Endometrium (tissue), 2 donors: ENCODE results near the gene PCNT.

Experiments used
- FAIRE-seq: peaks from 2 replicates; lab custom pipeline; 2012; peaks lifted over from hg19 to GRCh38; lab: Jason Lieb, UNC
- donor health status: control.
- donor health status: control.

The PCNT gene

DNA sequence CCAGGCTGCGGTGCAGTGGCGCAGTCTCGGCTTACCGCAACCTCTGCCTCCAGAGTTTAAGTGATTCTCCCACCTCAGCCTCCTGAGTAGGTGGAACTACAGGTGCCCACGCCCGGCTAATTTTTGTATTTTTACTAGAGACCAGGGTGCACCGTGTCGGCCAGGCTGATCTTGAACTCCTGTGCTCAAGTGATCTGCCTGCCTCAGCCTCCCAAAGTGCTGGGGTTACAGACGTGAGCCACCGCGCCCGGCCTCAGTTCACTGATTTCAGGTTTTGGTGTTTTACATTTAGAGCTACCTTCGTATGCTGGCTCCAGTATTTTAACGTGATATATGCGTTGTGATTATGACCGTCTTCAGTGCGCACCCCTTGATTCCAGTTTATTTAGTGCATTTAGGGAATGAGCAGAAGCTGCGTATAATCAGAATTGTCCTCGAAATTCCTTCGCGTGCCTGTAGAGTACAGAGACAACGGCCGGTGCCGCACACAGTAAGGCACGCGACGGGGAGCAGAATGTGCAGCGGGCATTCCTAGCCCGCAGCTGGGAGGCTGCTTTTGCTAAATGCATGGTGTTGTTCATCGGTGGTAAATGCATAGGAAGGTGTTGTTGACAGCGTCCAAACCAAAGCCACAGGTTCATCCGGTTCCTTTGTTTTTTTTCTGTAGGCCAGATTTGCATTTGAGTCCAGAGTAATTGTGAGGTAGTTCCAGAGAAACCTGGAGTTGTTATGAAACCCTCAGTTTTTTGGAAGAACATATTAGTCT lies 85.9 kb downstream of the PCNT start:
- FAIRE-seq = no peak

DNA sequence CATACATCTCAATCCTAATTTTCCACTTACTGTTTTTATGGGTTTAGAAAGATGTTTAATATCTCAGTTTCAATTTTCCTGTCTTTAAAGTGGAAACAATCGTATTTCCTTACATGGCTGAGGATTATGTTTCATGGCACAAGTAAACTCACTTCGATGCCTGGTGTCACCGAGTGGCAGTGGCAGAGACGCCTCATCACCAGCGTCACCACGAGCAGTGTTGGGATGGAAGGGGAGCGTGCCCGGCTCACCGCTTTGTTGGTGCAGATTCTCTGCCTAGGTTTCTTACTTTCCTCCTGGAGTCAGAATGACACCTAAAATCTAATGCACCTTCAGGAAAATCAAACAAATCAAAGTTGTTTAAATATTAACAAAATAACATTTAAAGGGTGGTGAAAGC lies 86.6 kb downstream of the PCNT start:
- FAIRE-seq = no peak

DNA sequence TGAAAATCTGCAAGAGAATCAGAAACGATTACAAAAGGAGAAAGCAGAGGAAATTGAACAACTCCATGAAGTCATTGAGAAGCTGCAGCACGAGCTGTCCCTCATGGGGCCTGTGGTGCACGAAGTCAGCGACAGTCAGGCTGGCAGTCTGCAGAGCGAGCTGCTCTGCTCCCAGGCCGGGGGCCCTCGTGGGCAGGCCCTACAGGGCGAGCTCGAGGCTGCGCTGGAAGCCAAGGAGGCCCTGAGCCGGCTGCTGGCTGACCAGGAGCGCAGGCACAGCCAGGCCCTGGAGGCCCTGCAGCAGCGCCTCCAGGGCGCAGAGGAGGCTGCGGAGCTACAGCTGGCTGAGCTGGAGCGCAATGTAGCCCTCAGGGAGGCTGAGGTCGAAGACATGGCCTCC lies 87.3 kb downstream of the PCNT start:
- FAIRE-seq = no peak

DNA sequence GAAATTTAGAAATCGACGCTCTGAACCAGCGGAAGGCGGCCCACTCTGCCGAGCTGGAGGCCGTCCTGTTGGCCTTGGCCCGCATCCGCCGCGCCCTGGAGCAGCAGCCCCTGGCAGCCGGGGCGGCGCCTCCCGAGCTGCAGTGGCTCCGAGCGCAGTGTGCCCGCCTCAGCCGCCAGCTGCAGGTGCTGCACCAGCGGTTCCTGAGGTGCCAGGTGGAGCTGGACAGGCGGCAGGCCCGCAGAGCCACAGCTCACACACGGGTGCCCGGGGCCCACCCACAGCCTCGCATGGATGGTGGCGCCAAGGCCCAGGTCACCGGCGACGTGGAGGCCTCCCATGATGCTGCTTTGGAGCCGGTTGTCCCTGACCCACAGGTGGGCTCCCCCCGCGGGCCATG lies 87.7 kb downstream of the PCNT start:
- no peak for FAIRE-seq

DNA sequence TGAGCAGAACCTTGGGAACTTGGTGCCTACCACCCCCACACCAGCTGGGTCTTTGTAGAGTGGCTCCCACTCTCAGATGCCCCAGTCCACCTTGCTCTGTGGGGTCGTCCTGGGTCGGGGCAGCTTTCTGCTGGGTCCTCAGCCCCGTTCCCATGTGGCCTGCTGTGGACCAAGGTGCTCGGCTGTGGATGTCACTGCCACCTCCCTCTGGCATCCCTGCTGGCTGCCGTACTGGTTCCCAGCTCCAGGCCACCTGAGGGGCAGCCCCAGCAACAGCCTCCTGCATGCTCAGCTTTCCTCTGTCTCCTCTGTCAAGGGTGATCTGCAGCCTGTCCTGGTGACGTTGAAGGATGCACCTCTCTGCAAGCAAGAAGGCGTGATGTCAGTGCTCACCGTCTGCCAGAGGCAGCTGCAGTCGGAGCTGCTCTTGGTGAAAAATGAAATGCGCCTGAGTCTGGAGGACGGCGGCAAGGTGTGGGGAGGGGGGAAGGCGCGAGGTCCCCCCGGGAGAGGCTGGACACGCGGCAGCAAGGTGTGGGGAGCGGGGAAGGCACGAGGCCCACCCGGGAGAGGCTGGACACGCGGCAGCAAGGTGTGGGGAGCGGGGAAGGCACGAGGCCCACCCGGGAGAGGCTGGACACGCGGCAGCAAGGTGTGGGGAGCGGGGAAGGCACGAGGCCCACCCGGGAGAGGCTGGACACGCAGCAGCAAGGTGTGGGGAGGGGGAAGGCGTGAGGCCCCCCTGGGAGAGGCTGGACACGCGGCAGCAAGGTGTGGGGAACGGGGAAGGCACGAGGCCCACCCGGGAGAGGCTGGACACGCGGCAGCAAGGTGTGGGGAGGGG lies 88.8 kb downstream of the PCNT start:
- no peak for FAIRE-seq

DNA sequence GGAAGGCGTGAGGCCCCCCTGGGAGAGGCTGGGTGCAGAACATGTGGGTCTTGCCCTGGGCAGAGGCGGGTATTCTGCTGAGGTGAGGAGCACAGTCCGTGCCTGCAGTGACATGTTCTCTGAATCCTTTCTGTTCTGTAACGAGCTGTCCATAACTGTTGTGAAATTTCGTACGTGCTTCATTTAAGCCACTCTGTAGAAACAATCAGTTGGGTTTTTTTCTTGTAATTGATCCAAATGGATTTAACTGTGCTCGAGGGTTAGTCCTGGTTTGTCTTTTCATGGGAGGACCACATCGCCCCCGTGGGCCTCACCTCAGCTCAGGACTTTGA lies 89.4 kb downstream of the PCNT start:
- no peak for FAIRE-seq

DNA sequence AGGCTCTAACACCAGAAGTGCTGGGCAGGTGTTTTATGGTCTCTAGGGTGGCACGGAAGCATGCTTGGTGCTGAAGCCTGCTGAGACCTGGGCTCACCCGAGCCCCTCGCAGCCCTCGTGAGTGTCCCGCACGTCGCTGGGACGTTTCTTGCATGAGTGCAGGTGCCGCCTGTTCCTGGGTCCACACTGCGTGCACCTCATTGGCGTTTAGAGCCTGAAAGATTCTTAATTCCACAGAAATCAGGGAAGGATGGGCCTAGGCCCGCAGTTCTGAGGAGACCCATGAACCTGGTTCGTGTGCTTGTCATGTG lies 91.0 kb downstream of the PCNT start:
- FAIRE-seq = no peak

DNA sequence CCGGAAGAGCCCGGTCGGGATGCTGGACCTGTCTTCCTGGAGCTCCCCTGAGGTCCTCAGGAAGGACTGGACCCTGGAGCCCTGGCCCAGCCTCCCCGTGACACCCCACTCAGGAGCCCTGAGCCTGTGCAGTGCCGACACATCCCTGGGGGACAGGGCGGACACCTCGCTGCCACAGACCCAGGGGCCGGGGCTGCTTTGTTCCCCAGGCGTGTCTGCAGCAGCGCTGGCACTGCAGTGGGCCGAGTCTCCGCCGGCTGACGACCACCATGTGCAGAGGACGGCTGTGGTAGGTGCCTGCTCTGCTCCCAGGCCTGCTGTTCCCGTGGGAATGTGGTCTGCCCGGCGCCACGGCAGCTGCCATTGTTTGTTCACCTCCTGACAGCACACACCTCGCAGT lies 92.6 kb downstream of the PCNT start:
- no peak for FAIRE-seq

DNA sequence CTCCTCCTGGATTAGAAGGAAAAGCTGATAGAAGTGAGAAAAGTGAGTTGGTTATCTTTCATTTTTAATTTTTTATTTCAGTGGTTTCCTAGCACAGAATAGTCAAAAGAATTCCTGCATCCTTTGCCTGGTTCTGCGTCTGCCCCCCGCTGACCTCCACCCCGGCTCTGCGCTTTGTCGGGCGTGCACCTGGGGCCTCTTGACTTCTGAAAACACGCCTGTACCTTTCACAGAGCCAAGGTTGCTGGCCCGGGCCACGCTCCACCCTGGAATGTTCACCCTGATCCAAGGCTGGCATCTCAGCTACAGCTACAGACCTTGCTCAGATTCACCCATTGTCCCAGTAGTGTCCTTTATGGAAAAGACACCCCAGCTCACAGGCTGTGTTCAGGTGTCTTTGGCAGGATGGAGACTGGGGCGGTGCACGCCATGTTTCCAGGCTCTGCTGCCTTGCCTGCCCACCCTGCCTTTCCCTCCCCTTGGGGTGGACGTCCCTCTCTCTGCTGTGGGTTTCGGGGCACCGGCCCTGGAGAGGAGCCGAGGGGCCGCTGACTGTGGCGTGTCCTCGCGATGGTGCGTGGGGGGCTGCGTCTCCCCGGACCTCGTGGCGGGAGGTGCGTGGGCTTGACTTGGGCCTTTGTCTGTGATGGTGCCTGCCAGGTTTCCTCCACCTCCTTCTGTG lies 94.5 kb downstream of the PCNT start:
- FAIRE-seq = no peak

DNA sequence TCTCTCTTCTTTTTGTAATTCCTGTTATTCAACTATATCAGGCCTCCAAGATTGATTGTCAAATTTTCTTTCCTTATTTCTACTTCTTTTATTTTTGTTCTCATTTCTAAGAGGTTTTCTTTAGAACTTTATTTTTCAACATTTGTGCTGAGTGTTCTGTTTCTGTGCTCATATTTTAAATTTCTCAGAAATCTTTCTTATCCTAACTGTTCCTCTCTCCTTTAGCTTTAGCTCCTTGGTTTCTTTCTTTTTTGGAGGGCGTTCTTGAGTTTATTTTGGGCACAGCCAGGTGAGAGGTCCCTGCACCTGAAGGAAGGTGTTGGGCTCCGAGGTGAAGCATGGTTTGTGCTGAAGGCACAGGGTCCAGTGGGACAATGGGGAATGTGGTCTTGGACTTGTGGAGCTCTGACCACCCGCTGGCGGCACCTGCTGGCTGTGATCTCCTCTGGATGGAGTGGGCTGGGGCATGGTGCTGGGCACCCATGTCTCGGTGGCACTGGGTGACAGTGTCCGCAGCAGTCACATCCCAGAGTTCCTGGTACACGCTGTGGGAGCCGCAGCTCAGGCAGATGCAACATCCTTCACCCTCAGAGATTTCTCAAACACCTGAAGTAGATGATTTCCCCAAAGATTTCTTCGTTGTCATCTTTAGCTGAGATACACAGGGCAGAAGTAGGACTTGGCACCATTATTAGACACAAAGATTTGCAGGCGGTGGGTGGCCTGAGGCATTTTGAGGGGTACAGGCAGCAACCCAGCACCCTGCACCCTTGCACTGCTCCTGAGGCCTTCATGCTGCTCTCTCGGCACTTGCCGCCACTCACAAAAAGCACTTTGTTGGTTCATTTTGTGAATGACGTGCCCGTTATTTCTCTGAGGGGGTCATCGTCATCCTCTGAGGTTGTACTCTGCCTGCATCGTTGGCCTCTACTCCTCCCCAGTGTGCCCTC lies 96.6 kb downstream of the PCNT start:
- FAIRE-seq = no peak

DNA sequence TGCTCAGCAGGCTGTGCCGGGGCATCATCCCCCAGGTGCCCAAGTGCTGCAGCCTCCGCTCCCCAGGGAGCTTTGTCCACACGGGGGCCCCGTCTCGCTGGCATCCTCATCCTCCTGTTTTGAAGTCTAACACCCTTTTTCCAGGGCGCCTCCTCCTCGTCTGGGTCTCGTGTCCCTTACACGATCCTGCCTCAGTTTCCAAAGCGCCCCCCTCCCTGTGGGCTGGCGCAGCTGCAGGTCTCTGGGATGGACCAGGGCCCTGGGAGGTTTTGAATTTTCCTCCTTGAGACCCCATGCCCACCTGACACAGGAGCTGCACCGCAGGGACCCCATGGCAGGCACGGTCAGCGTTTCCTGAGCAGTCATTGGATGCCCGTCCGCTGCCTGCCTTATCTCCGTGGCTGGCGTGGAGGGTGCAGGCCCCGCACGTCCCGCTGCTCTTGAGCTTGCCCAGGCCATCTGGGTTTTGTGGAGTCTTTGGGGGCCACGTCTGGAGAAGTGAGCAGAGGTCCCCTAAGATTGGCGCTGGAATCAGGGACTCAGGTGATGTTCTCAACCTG lies 97.3 kb downstream of the PCNT start:
- no peak for FAIRE-seq

DNA sequence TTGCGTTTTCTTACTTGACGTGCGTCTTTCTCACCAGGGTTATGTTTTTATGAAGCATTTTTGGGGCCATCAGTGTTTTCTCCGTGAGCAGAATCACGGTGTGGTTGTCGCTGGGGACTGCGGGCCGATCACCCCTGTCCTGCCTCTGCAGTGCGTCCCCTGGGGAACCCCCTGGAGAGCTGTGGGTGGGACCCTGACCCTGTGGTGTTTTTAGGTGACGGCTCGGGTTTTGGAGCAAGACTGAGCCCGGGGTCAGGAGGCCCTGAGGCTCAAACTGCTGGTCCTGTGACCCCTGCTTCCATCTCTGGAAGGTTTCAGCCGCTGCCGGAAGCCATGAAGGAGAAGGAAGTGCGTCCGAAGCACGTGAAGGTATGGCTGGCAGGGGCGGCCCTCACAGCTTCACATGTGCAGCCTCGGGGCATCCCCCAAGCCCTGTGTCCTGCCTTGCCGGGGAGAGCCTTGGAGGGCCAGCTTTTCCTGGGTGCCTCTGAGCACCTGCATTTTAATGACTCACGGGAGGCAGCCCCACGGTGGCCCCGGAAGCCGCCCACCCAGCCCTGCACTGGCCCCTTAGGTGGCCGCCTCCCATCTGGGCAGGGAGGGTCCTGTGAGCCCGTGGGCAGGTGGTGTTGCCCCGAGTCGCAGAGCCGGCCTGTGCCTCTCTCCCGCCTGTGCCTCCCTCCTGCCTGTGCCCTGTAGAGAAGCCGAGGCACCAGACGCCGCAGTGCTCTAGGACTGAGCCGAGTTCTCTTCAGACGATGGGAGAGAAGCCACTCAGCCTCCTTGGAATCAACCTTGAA lies 98.0 kb downstream of the PCNT start:
- no peak for FAIRE-seq

DNA sequence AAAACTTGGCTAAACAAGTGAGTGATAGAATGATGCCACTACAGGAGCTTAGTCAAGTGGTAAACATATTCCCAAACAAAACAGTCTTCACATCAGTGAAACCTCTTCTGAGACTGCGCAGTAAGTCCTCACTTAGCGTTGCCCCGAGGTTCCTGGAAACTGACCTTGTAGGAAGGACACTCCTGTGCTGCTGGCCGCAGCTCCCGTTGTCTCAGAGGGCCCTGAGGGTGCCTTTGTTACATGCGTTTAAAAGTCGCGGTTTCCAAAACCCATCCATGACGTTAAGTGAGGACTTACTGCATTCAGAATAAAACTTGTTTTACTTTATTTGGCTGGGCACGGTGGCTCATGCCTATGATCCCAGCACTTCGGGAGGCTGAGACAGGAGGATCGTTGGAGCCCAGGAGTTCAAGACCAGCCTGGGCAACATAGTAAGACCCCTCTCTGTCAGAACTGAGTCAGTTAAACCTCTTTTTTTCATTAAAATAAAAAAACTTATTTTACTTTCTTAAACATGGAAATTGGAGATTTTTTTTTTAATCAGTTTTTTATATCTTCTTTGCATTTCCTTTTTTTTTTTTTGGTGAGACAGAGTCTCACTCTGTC lies 98.8 kb downstream of the PCNT start:
- FAIRE-seq = no peak

DNA sequence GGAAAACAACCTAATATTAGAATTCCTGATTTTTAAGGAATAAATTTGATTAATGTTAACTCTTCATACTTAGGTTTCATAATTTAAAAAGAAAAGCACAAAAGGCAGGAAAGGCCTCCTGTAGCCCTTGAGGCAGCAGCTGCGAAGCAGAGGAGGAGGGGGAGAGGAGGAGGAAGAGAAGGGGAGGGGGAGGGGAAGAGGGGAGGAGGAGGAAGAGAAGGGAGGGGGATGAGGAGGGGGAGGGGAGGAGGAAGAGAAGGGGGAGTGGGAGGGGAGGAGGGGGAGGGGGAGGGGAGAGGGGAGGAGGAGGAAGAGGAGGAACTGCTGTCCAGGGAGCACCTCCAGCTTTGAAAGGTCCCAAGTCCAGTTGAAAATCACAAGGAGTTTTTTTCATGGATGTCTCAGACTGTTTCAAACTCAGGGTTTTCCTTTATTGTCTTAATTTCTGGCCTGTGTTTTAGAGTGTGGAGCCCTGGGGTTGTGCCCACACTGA lies 99.6 kb downstream of the PCNT start:
- no peak for FAIRE-seq

DNA sequence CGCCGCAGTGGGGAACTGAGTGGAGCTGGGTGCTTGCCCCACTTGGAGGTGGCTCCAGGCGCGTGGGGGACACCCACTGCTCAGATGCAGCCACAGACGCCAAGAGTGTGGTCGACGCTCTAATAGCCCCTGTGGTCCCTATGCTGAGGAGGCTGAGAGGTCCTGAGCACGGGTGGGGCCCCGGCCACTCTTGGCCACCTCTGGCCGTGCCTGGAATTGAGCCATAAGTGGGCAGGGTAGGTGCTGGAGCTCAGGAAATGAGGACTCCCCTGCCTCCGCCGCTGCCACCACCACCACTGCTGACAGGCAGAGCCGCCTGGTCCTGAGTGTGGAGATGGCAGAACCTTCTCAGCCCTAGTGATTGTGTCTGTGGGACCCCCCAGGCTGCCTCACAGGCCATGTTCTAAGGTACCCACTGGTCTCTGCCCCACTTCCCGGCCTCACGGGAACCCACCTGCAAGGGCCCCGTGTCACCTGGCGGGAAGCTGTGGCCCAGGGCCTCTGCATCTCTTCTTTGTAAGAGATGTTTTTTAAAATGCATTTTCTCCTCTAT lies 100.2 kb downstream of the PCNT start:
- FAIRE-seq = no peak

DNA sequence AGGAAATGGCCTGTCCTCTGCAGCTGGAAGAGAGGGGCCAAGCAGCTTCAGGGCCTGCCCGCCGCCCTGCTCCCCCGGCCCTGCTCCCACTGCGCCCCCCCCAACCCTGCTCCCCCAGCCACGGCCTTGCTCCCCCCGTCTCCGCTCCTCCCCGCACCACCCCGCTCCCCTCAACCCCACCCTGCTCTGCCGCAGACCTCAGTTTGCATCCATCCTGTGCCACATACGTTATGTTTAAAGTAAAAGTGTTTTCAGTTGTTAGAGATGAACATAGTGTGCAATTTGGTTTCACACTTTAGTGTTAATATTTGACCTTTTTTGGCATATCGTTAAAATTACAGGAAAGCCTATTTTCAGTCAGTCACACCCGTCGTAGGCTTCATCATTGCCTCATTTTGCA lies 100.7 kb downstream of the PCNT start:
- FAIRE-seq = no peak

DNA sequence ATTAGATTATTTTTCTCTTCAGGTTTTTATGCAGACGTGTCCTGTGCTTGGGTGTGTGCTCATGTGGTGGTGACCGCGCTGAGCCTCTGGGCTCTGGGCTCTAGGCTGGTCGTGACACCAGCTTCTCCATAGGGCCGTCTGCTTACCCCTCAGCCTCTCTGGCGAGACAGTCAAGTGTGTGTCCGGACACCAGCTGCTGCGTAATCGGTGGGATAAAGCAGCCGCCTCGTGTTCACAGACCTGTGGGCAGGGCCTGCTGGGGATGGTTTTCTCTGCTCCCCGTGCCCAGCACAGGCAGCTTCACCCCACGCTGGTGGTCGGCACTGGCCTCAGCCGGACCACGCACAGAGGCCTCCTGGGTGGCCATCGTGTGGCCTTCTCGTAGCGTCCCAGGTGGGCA lies 101.1 kb downstream of the PCNT start:
- no peak for FAIRE-seq

DNA sequence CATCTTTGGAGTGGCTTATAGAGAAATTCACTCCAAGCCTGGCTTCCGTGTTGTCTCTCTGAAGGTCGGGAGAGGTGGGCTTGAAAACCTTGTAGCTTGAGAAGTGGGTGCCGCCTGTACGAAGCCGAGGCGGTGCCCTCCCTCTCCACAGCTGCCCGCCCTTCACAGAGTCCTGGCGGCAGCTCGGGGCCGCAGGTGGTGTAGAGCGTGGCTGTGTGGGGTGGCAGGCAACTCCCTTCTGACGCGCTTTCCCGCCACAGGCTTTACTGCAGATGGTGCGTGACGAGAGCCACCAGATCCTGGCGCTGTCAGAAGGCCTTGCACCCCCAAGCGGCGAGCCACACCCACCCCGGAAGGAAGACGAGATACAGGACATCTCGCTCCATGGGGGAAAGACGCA lies 101.6 kb downstream of the PCNT start:
- no peak for FAIRE-seq

DNA sequence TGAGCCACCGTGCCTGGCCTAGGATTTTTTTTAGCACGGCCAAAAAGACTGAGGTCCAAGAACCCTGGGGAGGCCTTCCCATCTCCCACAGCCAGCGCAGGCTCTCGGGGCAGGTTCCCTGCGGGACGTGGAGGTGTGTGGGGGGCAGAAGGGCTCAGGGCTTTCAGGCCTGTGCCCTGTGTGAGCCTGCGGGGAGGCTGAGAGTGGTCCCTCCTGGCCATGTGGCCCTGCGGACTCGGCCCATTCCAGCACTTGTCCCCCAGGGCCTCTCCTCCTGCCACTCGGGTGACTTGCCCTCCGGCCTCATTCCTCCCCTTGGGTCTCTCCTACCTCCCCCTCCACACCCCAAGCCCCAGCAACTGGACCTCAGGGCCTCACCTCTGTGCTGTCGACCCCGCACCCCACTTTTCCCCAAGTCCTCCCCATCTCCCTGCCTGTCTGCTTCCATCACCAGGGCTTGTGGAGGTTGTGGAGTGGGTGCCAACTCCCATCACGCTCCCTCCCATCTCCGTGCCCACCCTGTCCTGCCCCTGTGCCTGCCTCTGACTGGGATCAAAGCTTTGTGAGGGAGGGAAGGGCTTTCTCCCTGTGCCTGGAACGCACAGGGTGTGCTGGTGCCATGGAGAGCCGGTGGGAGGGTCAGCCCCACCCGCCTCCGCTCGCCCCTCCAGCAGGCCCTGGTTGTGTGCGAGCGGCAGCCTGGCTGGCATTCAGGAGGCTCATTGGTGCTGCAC lies 102.5 kb downstream of the PCNT start:
- no peak for FAIRE-seq
